Activated CD8-positive, alpha-beta memory T cell treated with anti-CD3 and anti-CD28 coated beads, Interleukin-2, amount 10 ng/mL, durations not matched to agents 7 days and 5 days (primary cell): ENCODE data around the gene GORAB. TPM values are rescaled to one million over a fixed set of nuclear protein-coding genes. Genes with fewer than 3 reads are reported as not detected.

Experiments
- ATAC-seq: fragments of 150-1000 bp; cut with Tn5 transposase; one replicate; pipeline ENCODE4 v1.10.0; 2021; ENCODE audit warnings: moderate library complexity
- CTCF ChIA-PET: fragments of 350-600 bp; sonication (Branson Sonifier 250); formaldehyde crosslinking; loops from one replicate; lab custom pipeline; 2021; ENCODE audit warnings: antibody characterized with exemption; lab: Charles Lee
- DNase-seq: peaks from one replicate; pipeline ENCODE4 v3.0.0-alpha.2; 2020
- H3K27ac Mint-ChIP-seq: one replicate; pipeline ENCODE4 v1.8.0; 2021; ENCODE audit warnings: mild to moderate bottlenecking, mixed read lengths
- H3K27me3 Mint-ChIP-seq: one replicate; pipeline ENCODE4 v1.8.0; 2021; ENCODE audit warnings: mixed read lengths
- H3K36me3 Mint-ChIP-seq: one replicate; pipeline ENCODE4 v1.8.0; 2021; ENCODE audit warnings: mild to moderate bottlenecking, mixed read lengths
- H3K4me1 Mint-ChIP-seq: one replicate; pipeline ENCODE4 v1.8.0; 2021; ENCODE audit warnings: mixed read lengths
- H3K4me3 Mint-ChIP-seq: one replicate; pipeline ENCODE4 v1.8.0; 2021; ENCODE audit warnings: mild to moderate bottlenecking, moderate library complexity, mixed read lengths
- H3K9me3 Mint-ChIP-seq: one replicate; pipeline ENCODE4 v1.8.0; 2022; ENCODE audit warnings: low read depth, mixed read lengths
- total RNA-seq, 2 experiments: library from RNA; stranded (reverse); gene quantifications; one replicate each; pipeline ENCODE4 v1.2.3, GENCODE V29; 2021

Gene GORAB
- total RNA-seq, 2 experiments from 2014 or later = 10.5 to 13.6 TPM

- Mint-ChIP-seq H3K27me3 (peaks cover 37% of the 10 kb centered on the region), H3K4me1 (no peaks in the 10 kb centered on the region), H3K36me3 (no peaks in the 10 kb centered on the region), H3K4me3 (no peak overlapping the region), H3K9me3 (no peaks in the 10 kb centered on the region), H3K27ac (no peak overlapping the region)
- CTCF ChIA-PET = no interaction called here
- DNase-seq (no peak), ATAC-seq (no peak)
These were observed 10.1 kb upstream of the GORAB start for GRCh38 chr1:170521818-170522217.

- Mint-ChIP-seq H3K4me3 (no peak overlapping the region), H3K27ac (no peak overlapping the region), H3K36me3 (peaks cover 4% of the 10 kb centered on the region), H3K4me1 (peaks cover 9% of the 10 kb centered on the region), H3K9me3 (no peaks in the 10 kb centered on the region), H3K27me3 (peaks cover 13% of the 10 kb centered on the region)
- ATAC-seq (no peak), DNase-seq (no peak)
- CTCF ChIA-PET = interaction anchor here (0.7 to 1.6 kb wide), 2 partner anchors 10 to 604 kb away, joined by 3 to 4 read pairs; no protein-coding TSS in a partner anchor
These were observed 801 bp upstream of the GORAB start for GRCh38 chr1:170530972-170531757.

- no peaks in the 10 kb centered on the region for H3K9me3 Mint-ChIP-seq
- H3K27me3 Mint-ChIP-seq = peaks cover 7% of the 10 kb centered on the region
- peaks cover 9% of the 10 kb centered on the region for H3K4me1 Mint-ChIP-seq
- H3K27ac Mint-ChIP-seq = no peak overlapping the region
- no peak for ATAC-seq
- CTCF ChIA-PET = interaction anchor here (1.0 kb wide), 1 partner anchor 738 kb away, joined by 3 read pairs; no protein-coding TSS in a partner anchor
- H3K36me3 Mint-ChIP-seq = peaks cover 11% of the 10 kb centered on the region
- no peak overlapping the region for H3K4me3 Mint-ChIP-seq
- no peak for DNase-seq
These were observed 1.3 kb downstream of the GORAB start for GRCh38 chr1:170533298-170533697.

GRCh38 chr1:170534626-170535147 lies 2.7 kb downstream of the GORAB start:
- Mint-ChIP-seq H3K27me3 (peaks cover 3% of the 10 kb centered on the region), H3K9me3 (no peaks in the 10 kb centered on the region), H3K4me3 (no peak overlapping the region), H3K27ac (no peak overlapping the region), H3K36me3 (peaks cover 21% of the 10 kb centered on the region), H3K4me1 (peaks cover 11% of the 10 kb centered on the region)
- ATAC-seq (no peak), DNase-seq (no peak)
- CTCF ChIA-PET = no interaction called here

GRCh38 chr1:170535418-170535817 lies 3.5 kb downstream of the GORAB start:
- Mint-ChIP-seq H3K27me3 (no peaks in the 10 kb centered on the region), H3K27ac (no peak overlapping the region), H3K36me3 (peaks cover 28% of the 10 kb centered on the region), H3K4me3 (no peak overlapping the region), H3K9me3 (no peaks in the 10 kb centered on the region), H3K4me1 (peaks cover 10% of the 10 kb centered on the region)
- ATAC-seq = no peak
- CTCF ChIA-PET = no interaction called here
- DNase-seq = no peak

- peaks cover 6% of the 10 kb centered on the region for H3K4me1 Mint-ChIP-seq
- H3K27ac Mint-ChIP-seq = no peak overlapping the region
- DNase-seq = no peak
- CTCF ChIA-PET = no interaction called here
- H3K4me3 Mint-ChIP-seq = no peak overlapping the region
- no peaks in the 10 kb centered on the region for H3K9me3 Mint-ChIP-seq
- H3K36me3 Mint-ChIP-seq = peaks cover 38% of the 10 kb centered on the region
- no peaks in the 10 kb centered on the region for H3K27me3 Mint-ChIP-seq
- ATAC-seq = no peak
These were observed 5.1 kb downstream of the GORAB start for GRCh38 chr1:170536924-170537551.

GRCh38 chr1:170537798-170538503 lies 6.0 kb downstream of the GORAB start:
- no peak for ATAC-seq
- H3K4me3 Mint-ChIP-seq = no peak overlapping the region
- peaks cover 41% of the 10 kb centered on the region for H3K36me3 Mint-ChIP-seq
- H3K4me1 Mint-ChIP-seq = peaks cover 6% of the 10 kb centered on the region
- CTCF ChIA-PET = no interaction called here
- no peak for DNase-seq
- H3K27me3 Mint-ChIP-seq = no peaks in the 10 kb centered on the region
- H3K27ac Mint-ChIP-seq = no peak overlapping the region
- no peaks in the 10 kb centered on the region for H3K9me3 Mint-ChIP-seq

GRCh38 chr1:170538687-170539086 lies 6.7 kb downstream of the GORAB start:
- Mint-ChIP-seq H3K9me3 (no peaks in the 10 kb centered on the region), H3K36me3 (peaks cover 47% of the 10 kb centered on the region), H3K4me1 (peaks cover 6% of the 10 kb centered on the region), H3K27ac (no peak overlapping the region), H3K27me3 (no peaks in the 10 kb centered on the region), H3K4me3 (no peak overlapping the region)
- no peak for ATAC-seq
- CTCF ChIA-PET = no interaction called here
- no peak for DNase-seq

- CTCF ChIA-PET = no interaction called here
- DNase-seq (no peak), ATAC-seq (no peak)
- H3K4me3 Mint-ChIP-seq = no peak overlapping the region
- no peak overlapping the region for H3K27ac Mint-ChIP-seq
- peaks cover 5% of the 10 kb centered on the region for H3K4me1 Mint-ChIP-seq
- H3K9me3 Mint-ChIP-seq = no peaks in the 10 kb centered on the region
- no peaks in the 10 kb centered on the region for H3K27me3 Mint-ChIP-seq
- peaks cover 52% of the 10 kb centered on the region for H3K36me3 Mint-ChIP-seq
These were observed 7.2 kb downstream of the GORAB start for GRCh38 chr1:170539154-170539553.

GRCh38 chr1:170544624-170545023 lies 12.7 kb downstream of the GORAB start:
- Mint-ChIP-seq H3K27me3 (no peaks in the 10 kb centered on the region), H3K4me3 (no peak overlapping the region), H3K27ac (no peak overlapping the region), H3K9me3 (peaks cover 2% of the 10 kb centered on the region), H3K4me1 (no peaks in the 10 kb centered on the region), H3K36me3 (peaks cover 67% of the 10 kb centered on the region)
- CTCF ChIA-PET = no interaction called here
- DNase-seq (no peak), ATAC-seq (no peak)

GRCh38 chr1:170545476-170545875 lies 13.5 kb downstream of the GORAB start:
- Mint-ChIP-seq H3K4me3 (no peak overlapping the region), H3K27ac (no peak overlapping the region), H3K27me3 (no peaks in the 10 kb centered on the region), H3K36me3 (peaks cover 65% of the 10 kb centered on the region), H3K9me3 (peaks cover 2% of the 10 kb centered on the region), H3K4me1 (no peaks in the 10 kb centered on the region)
- no peak for DNase-seq
- no peak for ATAC-seq
- CTCF ChIA-PET = no interaction called here

GRCh38 chr1:170547255-170547654 lies 15.3 kb downstream of the GORAB start:
- Mint-ChIP-seq H3K4me1 (no peaks in the 10 kb centered on the region), H3K27me3 (no peaks in the 10 kb centered on the region), H3K4me3 (no peak overlapping the region), H3K36me3 (peaks cover 70% of the 10 kb centered on the region), H3K27ac (no peak overlapping the region), H3K9me3 (peaks cover 2% of the 10 kb centered on the region)
- CTCF ChIA-PET = no interaction called here
- DNase-seq (no peak), ATAC-seq (no peak)

- Mint-ChIP-seq H3K4me3 (no peak overlapping the region), H3K36me3 (peaks cover 68% of the 10 kb centered on the region), H3K9me3 (peaks cover 2% of the 10 kb centered on the region), H3K27ac (no peak overlapping the region), H3K27me3 (no peaks in the 10 kb centered on the region), H3K4me1 (no peaks in the 10 kb centered on the region)
- ATAC-seq = no peak
- CTCF ChIA-PET = no interaction called here
- no peak for DNase-seq
These were observed 16.5 kb downstream of the GORAB start for GRCh38 chr1:170548497-170548896.
